G401 (cell line): ENCODE measurements around the gene MMP28. TPM values are rescaled to one million over a fixed set of nuclear protein-coding genes. Genes with fewer than 3 reads are reported as not detected.

Source experiments
- DNase-seq: peaks from one replicate; pipeline ENCODE4 v3.0.0-alpha.2; 2015; ENCODE audit warnings: low spot score
- in situ Hi-C: cut with HindIII; loops from 2 replicates; pipeline ENCODE4 v1.10.0; 2016; ENCODE audit warnings: low sequenced_read_pairs, mixed read lengths
- total RNA-seq: library from RNA; depleted of rRNA; stranded (reverse); fragments of >200 nt; shearing (Covaris generic); gene quantifications from 2 replicates; pipeline ENCODE4 v1.2.3, GENCODE V29; 2014

Gene MMP28
- total RNA-seq, 1 experiment from 2014 or later = not detected

- no peak for DNase-seq
- in situ Hi-C loops = no loop called here
Observed at GRCh38 chr17:35749560-35750412, 45.7 kb downstream of the MMP28 start.

GRCh38 chr17:35748979-35749378, 46.5 kb downstream of the MMP28 start:
- no peak for DNase-seq
- in situ Hi-C loops = no loop called here

DNA sequence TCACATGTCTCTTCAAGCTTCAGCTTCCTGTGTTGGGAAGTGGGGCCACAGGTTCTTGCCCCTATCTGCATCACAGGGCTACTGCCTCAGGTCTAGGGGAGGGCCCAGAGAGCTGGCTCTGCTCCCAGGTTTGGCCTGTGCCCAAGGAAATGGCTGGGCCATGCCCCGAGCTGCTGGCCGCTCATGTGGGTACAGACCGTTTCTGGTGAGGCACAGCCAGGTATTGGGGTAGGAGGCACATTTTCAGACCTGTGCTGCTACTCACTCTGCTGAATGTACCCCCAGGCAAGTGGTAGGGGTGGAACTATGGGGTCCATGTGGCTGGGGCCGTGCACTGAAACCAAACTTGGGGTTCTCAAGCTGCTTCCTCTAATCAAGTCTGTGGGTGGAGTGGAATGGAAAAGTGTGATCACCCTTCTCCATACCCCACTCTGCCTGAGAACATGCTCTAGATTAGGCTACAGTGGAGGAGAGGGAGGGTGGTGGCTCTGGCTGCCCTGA, 47.0 kb downstream of the MMP28 start:
- in situ Hi-C loops = no loop called here
- no peak for DNase-seq

DNA sequence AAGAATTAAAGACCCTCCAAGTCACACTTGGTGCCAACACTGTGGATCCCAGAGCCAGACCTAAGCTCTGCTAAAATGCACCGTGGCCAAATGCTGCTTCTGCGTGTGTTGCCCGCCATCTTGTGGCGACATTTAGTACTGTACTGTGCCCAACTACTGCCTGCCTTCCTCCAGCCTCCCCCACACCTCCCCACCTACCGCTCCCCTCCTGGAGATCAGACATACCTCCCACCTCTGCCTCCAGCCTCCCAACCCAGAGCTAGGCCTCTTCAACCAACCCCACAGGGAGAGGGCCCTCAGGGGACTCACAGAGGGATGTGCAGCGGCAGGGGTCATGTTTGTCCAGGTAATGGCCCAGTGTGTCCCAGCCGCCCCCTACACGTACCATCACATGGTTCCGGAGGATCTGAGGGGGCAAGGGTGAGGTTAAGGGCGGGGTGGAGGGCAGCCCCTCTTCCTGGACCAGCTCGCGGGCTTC, 47.9 kb downstream of the MMP28 start:
- in situ Hi-C loops = no loop called here
- DNase-seq = peak; percentile 77

GRCh38 chr17:35745749-35746320, 49.6 kb downstream of the MMP28 start:
- DNase-seq = no peak
- in situ Hi-C loops = no loop called here

- no peak for DNase-seq
- in situ Hi-C loops = no loop called here
Observed at GRCh38 chr17:35745246-35745645, 50.2 kb downstream of the MMP28 start.

GRCh38 chr17:35744830-35745229, 50.6 kb downstream of the MMP28 start:
- no peak for DNase-seq
- in situ Hi-C loops = no loop called here

GRCh38 chr17:35743626-35744328, 51.7 kb downstream of the MMP28 start:
- DNase-seq = no peak
- in situ Hi-C loops = no loop called here

- in situ Hi-C loops = no loop called here
- no peak for DNase-seq
Observed at GRCh38 chr17:35742896-35743477, 52.5 kb downstream of the MMP28 start.

GRCh38 chr17:35742496-35742895, 52.9 kb downstream of the MMP28 start:
- in situ Hi-C loops = no loop called here
- no peak for DNase-seq

DNA sequence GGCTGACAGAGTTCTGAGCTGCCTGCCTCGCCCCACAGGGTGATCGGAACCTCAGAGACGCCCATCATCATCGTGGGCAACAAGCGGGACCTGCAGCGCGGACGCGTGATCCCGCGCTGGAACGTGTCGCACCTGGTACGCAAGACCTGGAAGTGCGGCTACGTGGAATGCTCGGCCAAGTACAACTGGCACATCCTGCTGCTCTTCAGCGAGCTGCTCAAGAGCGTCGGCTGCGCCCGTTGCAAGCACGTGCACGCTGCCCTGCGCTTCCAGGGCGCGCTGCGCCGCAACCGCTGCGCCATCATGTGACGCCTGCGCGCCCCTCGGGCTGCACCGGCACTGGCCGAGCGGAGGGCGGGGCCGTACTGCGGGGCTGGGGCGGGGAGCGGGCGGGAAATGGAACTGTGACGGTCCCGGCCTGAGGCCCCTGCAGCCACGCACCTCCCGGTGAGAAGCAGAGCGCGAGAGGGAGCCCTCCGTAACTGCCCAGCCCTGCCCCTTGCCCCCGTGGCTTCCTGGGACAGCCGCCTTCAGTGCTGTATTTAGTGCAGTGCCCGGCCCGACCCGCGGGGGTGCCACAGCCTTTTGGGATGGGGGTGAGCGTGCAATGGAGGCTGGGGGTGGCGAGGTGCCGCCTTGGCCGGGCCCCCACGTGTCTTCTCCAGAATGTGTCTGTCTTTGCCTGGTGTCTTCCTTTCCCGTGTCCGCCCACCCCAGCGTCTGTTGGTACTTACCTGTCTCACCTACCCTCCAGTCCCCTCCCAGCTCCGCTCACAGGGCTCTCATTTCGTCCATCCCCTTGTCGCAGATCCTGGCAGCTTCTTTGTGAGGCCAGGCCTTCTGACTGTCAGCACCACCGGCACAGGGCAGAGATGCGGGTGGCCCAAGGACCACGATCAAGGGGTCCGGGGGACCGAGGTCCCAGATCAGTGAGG, 54.2 kb downstream of the MMP28 start:
- DNase-seq = no peak
- in situ Hi-C loops = no loop called here

DNA sequence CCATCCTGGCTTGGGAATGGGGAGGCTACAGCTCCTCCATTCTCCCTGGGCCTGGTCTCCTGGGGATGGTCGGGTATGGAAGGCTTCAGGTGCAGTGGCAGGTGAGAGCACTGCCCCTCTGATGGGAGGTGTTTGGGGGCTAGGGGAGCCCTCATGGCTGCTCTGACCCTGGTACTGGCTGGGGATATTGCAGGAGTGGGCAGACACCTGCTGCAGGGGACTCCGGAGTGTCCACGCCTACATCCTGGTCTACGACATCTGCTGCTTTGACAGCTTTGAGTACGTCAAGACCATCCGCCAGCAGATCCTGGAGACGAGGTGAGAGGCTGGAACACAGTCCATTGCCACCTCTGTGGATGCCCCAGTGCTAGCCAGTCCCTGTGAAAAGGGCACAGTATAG, 55.2 kb downstream of the MMP28 start:
- DNase-seq = no peak
- in situ Hi-C loops = no loop called here

- no peak for DNase-seq
- in situ Hi-C loops = no loop called here
Observed at GRCh38 chr17:35738519-35739133, 56.8 kb downstream of the MMP28 start.

- in situ Hi-C loops = no loop called here
- no peak for DNase-seq
Observed at GRCh38 chr17:35736236-35736635, 59.2 kb downstream of the MMP28 start.

GRCh38 chr17:35735036-35735805, 60.2 kb downstream of the MMP28 start:
- in situ Hi-C loops = no loop called here
- no peak for DNase-seq

DNA sequence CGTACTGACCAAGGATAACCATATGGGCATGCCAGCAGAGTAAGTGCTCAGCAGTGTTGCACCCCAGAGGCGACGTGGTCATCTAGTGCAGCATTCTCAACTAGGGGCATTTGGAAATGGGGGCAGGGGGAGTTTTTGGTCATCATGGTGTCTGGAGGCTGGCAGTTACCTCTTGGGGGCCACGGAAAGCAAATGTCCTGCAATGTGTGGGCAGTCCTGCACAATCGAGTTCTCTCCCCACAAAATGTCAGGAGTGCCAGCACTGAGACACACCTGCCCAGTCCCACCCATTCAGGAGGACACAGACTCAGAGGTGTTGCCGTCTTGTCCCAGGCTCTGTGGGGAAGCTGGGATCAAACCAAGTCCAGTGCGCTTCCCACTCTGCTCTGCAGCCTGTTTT, 61.0 kb downstream of the MMP28 start:
- in situ Hi-C loops = no loop called here
- no peak for DNase-seq

- no peak for DNase-seq
- in situ Hi-C loops = no loop called here
Observed at GRCh38 chr17:35733366-35733765, 62.1 kb downstream of the MMP28 start.

GRCh38 chr17:35732806-35733136, 62.7 kb downstream of the MMP28 start:
- no peak for DNase-seq
- in situ Hi-C loops = no loop called here
